HEK293 (cell line): ENCODE measurements around the gene FLRT2.

Source experiments
- CTCF ChIP-seq: fragments of 450-650 bp; formaldehyde crosslinking; IDR thresholded peaks from 2 replicates; pipeline ENCODE4 v1.5.1; 2016; ENCODE audit warnings: missing biosample characterization, missing genetic modification characterization
- HOXA7 ChIP-seq: sonication (generic); formaldehyde crosslinking; IDR thresholded peaks from 2 replicates; pipeline ENCODE4 v1.8.1; 2022; ENCODE audit warnings: missing genetic modification reagents, borderline replicate concordance
- MEIS1 ChIP-seq: sonication (generic); formaldehyde crosslinking; IDR thresholded peaks from 2 replicates; pipeline ENCODE4 v1.8.1; 2022; ENCODE audit warnings: missing genetic modification reagents, mild to moderate bottlenecking, borderline replicate concordance
- SETDB1 ChIP-seq: IDR thresholded peaks from one replicate; pipeline ENCODE4 v1.6.1; 2017; ENCODE audit warnings: mild to moderate bottlenecking, low read length, moderate library complexity, mixed read lengths; ENCODE audit not compliant: insufficient read length
- ZBTB21 ChIP-seq: fragments of 450-650 bp; formaldehyde crosslinking; IDR thresholded peaks from 2 replicates; pipeline ENCODE4 v1.5.1; 2017; ENCODE audit warnings: missing biosample characterization, missing genetic modification characterization
- ZBTB49 ChIP-seq: fragments of 450-650 bp; formaldehyde crosslinking; IDR thresholded peaks from 2 replicates; pipeline ENCODE4 v1.5.1; 2016; ENCODE audit warnings: missing biosample characterization, missing genetic modification characterization, low read depth
- ZNF274 ChIP-seq, 2 experiments: fragments of 200-500 bp in 1 of 2; fragments of 450-650 bp in 1 of 2; sonication (Bioruptor generic) in 1 of 2; formaldehyde crosslinking in 1 of 2; IDR thresholded peaks; 2 replicates each; pipeline versions ENCODE4 v1.5.1 to v1.6.1; 2014 to 2016; ENCODE audit warnings: borderline replicate concordance in 1 of 2, inconsistent platforms in 1 of 2, low read length in 1 of 2, missing biosample characterization in 1 of 2, missing genetic modification characterization in 1 of 2
- ZNF354C ChIP-seq: fragments of 450-650 bp; formaldehyde crosslinking; IDR thresholded peaks from 2 replicates; pipeline ENCODE4 v1.5.1; 2016; ENCODE audit warnings: missing biosample characterization, missing genetic modification characterization, low read depth, borderline replicate concordance
- ZNF398 ChIP-seq: fragments of 450-650 bp; formaldehyde crosslinking; IDR thresholded peaks from 2 replicates; pipeline ENCODE4 v1.5.1; 2017; ENCODE audit warnings: missing biosample characterization, missing genetic modification characterization
- ZNF830 ChIP-seq: fragments of 450-650 bp; IDR thresholded peaks from 2 replicates; pipeline ENCODE4 v1.5.0; 2018; ENCODE audit warnings: missing biosample characterization, missing genetic modification characterization, low read depth, mild to moderate bottlenecking, moderate library complexity
- ZSCAN16 ChIP-seq: fragments of 450-650 bp; formaldehyde crosslinking; IDR thresholded peaks from 2 replicates; pipeline ENCODE4 v1.5.1; 2016; ENCODE audit warnings: missing biosample characterization, missing genetic modification characterization

- TF ChIP-seq CTCF (tag by site-specific recombination) (no peak), ZBTB49 (tag by site-specific recombination) (no peak), ZSCAN16 (tag by site-specific recombination) (no peak), HOXA7 (CRISPR knock-in tag) (no peak), MEIS1 (no peak), ZNF274 (IDR thresholded peaks at IDR 0.05; ENCODE audit: low read length) (no peak), ZNF274 (tag by site-specific recombination; IDR thresholded peaks at IDR 0.05; ENCODE audit: borderline replicate concordance) (no peak), SETDB1 (no peak), ZNF398 (tag by site-specific recombination) (no peak), ZBTB21 (no peak), ZNF830 (no peak), ZNF354C (tag by site-specific recombination) (no peak)
Observed at GRCh38 chr14:85595981-85596380, 66.0 kb downstream of the FLRT2 start.
